K562 (cell line): ENCODE results near the gene LOC128125822.

Experiments used
- ATAC-seq: fragments of 200-7000 bp; cut with Tn5 transposase; 3 replicates; pipeline ENCODE4 v1.9.1; 2020; ENCODE audit warnings: moderate library complexity
- BruUV-seq: library from RNA; stranded (reverse); fragments of 400-500 nt; replicated peaks from 2 replicates; lab custom pipeline; 2021; lab: Mats Ljungman, UMichigan
- CTCF ChIA-PET: fragments of 300-600 bp; formaldehyde crosslinking; extraction: SDS; loops from one replicate; lab custom pipeline; 2021; ENCODE audit warnings: low intra/inter-chr PET ratio; lab: Yijun Ruan, JAX
- POLR2A ChIA-PET: fragments of 300-600, 350-650 bp; sonication (Branson Sonifier 250); formaldehyde crosslinking; extraction: SDS; loops from one replicate; lab custom pipeline; 2021; ENCODE audit warnings: antibody characterized with exemption, inconsistent platforms; lab: Yijun Ruan, JAX
- DNase-seq, 4 experiments: peaks; one replicate each; pipeline versions ENCODE4 v3.0.0 to v3.0.0-alpha.2; 2011 to 2018; ENCODE audit warnings: low spot score in 3 of 4, mixed read lengths in 3 of 4; ENCODE audit errors: extremely low read depth in 1 of 4
- FAIRE-seq: peaks from 2 replicates; lab custom pipeline; 2011; peaks lifted over from hg19 to GRCh38; lab: Jason Lieb, UNC
- H2AFZ ChIP-seq: 2 replicates; pipeline ENCODE4 v1.6.0; 2011; ENCODE audit warnings: low read depth, low read length, control low read depth, inconsistent platforms
- H3K27ac ChIP-seq: fragments of 200-600 bp; 3 replicates; pipeline ENCODE4 v1.8.0; 2011; ENCODE audit warnings: low read depth, mild to moderate bottlenecking, control low read depth, inconsistent platforms, low read length, moderate library complexity, mixed read lengths; ENCODE audit errors: extremely low read depth
- H3K27me3 ChIP-seq, 2 experiments: fragments of 300-600 bp in 1 of 2; 2 replicates in 1 of 2; 3 replicates in 1 of 2; pipeline versions ENCODE4 v1.6.0 to v1.8.0; 2011; ENCODE audit warnings: inconsistent platforms in 2 of 2, low read length in 2 of 2, mild to moderate bottlenecking in 1 of 2, mixed read lengths in 1 of 2, moderate library complexity in 1 of 2; ENCODE audit not compliant: control insufficient read depth in 2 of 2, insufficient read depth in 2 of 2
- H3K36me3 ChIP-seq: fragments of 300-600 bp; 3 replicates; pipeline ENCODE4 v1.8.0; 2011; ENCODE audit warnings: mild to moderate bottlenecking, low read length, inconsistent platforms; ENCODE audit not compliant: control insufficient read depth, insufficient read depth
- H3K4me1 ChIP-seq, 2 experiments: fragments of 200-600 bp in 1 of 2; replicated peaks in 1 of 2; 2 replicates in 1 of 2; 3 replicates in 1 of 2; pipeline versions ENCODE4 v1.5.1 to v1.8.0; 2011; ENCODE audit warnings: inconsistent platforms in 2 of 2, low read length in 2 of 2, mild to moderate bottlenecking in 1 of 2, mixed read lengths in 1 of 2, moderate library complexity in 1 of 2; ENCODE audit not compliant: control insufficient read depth in 2 of 2, insufficient read depth in 2 of 2
- H3K4me2 ChIP-seq: 2 replicates; pipeline ENCODE4 v1.6.1; 2011; ENCODE audit warnings: low read length, control low read depth, inconsistent platforms, mixed read lengths; ENCODE audit not compliant: insufficient read depth
- H3K4me3 ChIP-seq: fragments of 200-600 bp; sonication (generic), shearing (Covaris generic); 2 replicates; pipeline ENCODE4 v1.5.1; 2016; ENCODE audit warnings: control low read depth, inconsistent platforms
- H3K79me2 ChIP-seq: fragments of 200-600 bp; 3 replicates; pipeline ENCODE4 v1.8.0; 2011; ENCODE audit warnings: low read length, inconsistent platforms; ENCODE audit not compliant: control insufficient read depth, insufficient read depth
- H3K9ac ChIP-seq, 2 experiments: 2 replicates each; pipeline versions ENCODE4 v1.6.0 to v1.6.1; 2011; ENCODE audit warnings: low read depth in 2 of 2, low read length in 2 of 2, control low read depth in 1 of 2, inconsistent platforms in 1 of 2, mild to moderate bottlenecking in 1 of 2, mixed read lengths in 1 of 2; ENCODE audit not compliant: insufficient read depth in 1 of 2
- H3K9me1 ChIP-seq: one replicate; pipeline ENCODE4 v1.6.0; 2011; ENCODE audit warnings: inconsistent platforms, mild to moderate bottlenecking, low read length, moderate library complexity; ENCODE audit not compliant: control insufficient read depth, insufficient read depth
- H3K9me3 ChIP-seq: replicated peaks from 2 replicates; pipeline ENCODE4 v1.5.1; 2011; ENCODE audit warnings: low read depth, low read length, inconsistent platforms; ENCODE audit not compliant: control insufficient read depth, insufficient read depth
- H4K20me1 ChIP-seq: replicated peaks from 2 replicates; pipeline ENCODE4 v1.6.1; 2011; ENCODE audit warnings: low read length, inconsistent platforms, mixed read lengths; ENCODE audit not compliant: control insufficient read depth, insufficient read depth
- ARID3A ChIP-seq: IDR thresholded peaks from 2 replicates; pipeline ENCODE4 v1.6.1; 2012; ENCODE audit warnings: low read depth, low read length, improper control_type of control experiment, borderline replicate concordance
- ATF3 ChIP-seq, 2 experiments: fragments of 450-650 bp in 1 of 2; sonication (generic) in 1 of 2; formaldehyde crosslinking in 1 of 2; IDR thresholded peaks in 1 of 2; conservative IDR thresholded peaks in 1 of 2; 2 replicates each; pipeline versions ENCODE4 v1.6.1 to v1.8.1; 2016 to 2023; ENCODE audit warnings: mild to moderate bottlenecking in 2 of 2, moderate library complexity in 2 of 2, inconsistent platforms in 1 of 2, missing genetic modification reagents in 1 of 2
- BRD4 ChIP-seq: fragments of 200-600 bp; sonication (generic); IDR thresholded peaks from 2 replicates; pipeline ENCODE4 v1.6.1; 2017; ENCODE audit warnings: inconsistent platforms
- CEBPG ChIP-seq, 3 experiments: fragments of 200-800 bp in 1 of 3; sonication (Bioruptor generic) in 1 of 3; sonication (generic) in 1 of 3; formaldehyde crosslinking in 1 of 3; IDR thresholded peaks in 2 of 3; conservative IDR thresholded peaks in 1 of 3; 2 replicates each; pipeline versions ENCODE4 v1.6.1 to v1.8.0; 2016 to 2022; ENCODE audit warnings: missing compliant biosample characterization in 2 of 3, missing genetic modification characterization in 2 of 3, mild to moderate bottlenecking in 1 of 3, missing genetic modification reagents in 1 of 3
- COPS2 ChIP-seq: fragments of 450-650 bp; conservative IDR thresholded peaks from 2 replicates; pipeline ENCODE4 v1.6.1; 2016; ENCODE audit warnings: mild to moderate bottlenecking, moderate library complexity
- ESRRB ChIP-seq: fragments of 250-450 bp; sonication (Bioruptor Pico); IDR thresholded peaks from 2 replicates; pipeline ENCODE4 v1.5.0; 2020; ENCODE audit warnings: mild to moderate bottlenecking, moderate library complexity, borderline replicate concordance
- HNRNPH1 ChIP-seq: fragments of 200-400 bp; formaldehyde crosslinking; optimal IDR thresholded peaks from 2 replicates; pipeline ENCODE3; 2017; ENCODE audit warnings: low read depth, mild to moderate bottlenecking, low read length, moderate library complexity
- RAD21 ChIP-seq, 2 experiments: fragments of 250-450 bp in 1 of 2; fragments of 450-650 bp in 1 of 2; sonication (Bioruptor Pico) in 1 of 2; formaldehyde crosslinking in 1 of 2; IDR thresholded peaks in 1 of 2; conservative IDR thresholded peaks in 1 of 2; 2 replicates each; pipeline versions ENCODE4 v1.4.0 to v1.8.0; 2020 to 2022; ENCODE audit warnings: mild to moderate bottlenecking in 2 of 2, moderate library complexity in 1 of 2
- TAF15 ChIP-seq: fragments of 200-400 bp; formaldehyde crosslinking; IDR thresholded peaks from 2 replicates; pipeline ENCODE4 v1.6.1; 2017; ENCODE audit warnings: mild to moderate bottlenecking, low read depth, low read length, moderate library complexity
- TRIM24 ChIP-seq, 2 experiments: fragments of 450-650 bp; IDR thresholded peaks; 2 replicates each; pipeline ENCODE4 v1.6.1; 2016
- ZNF644 ChIP-seq: fragments of 200-800 bp; sonication (Bioruptor generic); IDR thresholded peaks from 2 replicates; pipeline ENCODE4 v1.6.1; 2016; ENCODE audit warnings: low read depth, missing genetic modification characterization, missing compliant biosample characterization
- WGBS: fragments of 100-300 bp; shearing (Covaris generic); methylation state at CpG from one replicate; pipeline ENCODE4 v1.1.6; 2016; ENCODE audit warnings: low coverage, mixed read lengths; ENCODE audit not compliant: insufficient coverage; ENCODE audit errors: missing lambda C conversion rate; 5-methylcytosine and 5-hydroxymethylcytosine counted together
- in situ Hi-C: fragments of 300-500 bp; cut with MboI; formaldehyde crosslinking; loops from 4 replicates; pipeline ENCODE4 v1.15.0; 2018; ENCODE audit warnings: inconsistent platforms, mixed read lengths
- intact Hi-C: fragments of 100-400 bp; cut with micrococcal nuclease; formaldehyde crosslinking; loops from 2 replicates; pipeline ENCODE4 v1.14.2; 2022

Gene LOC128125822

DNA sequence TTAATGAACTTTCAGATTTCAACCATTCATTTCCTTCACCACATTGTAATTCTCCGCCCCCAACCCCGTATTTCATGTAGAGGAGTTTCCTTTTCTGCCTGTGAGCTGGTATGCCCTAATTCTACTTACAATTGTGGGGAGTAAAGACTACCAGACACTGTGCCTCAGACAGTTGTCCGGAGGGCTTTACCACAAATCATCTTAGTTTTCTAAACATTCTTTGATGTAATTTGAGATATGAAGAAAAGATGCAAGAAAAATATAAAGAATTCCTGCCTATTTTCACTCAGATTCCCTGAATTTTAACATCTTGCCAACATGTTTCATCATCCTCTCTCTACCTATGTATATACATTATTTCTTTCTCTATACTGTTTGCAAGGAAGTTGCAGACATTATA is 28.3 kb upstream of the LOC128125822 start:
- intact Hi-C loops (no loop called here), in situ Hi-C loops (no loop called here)
- no peaks in the 10 kb centered on the region for H3K4me1 ChIP-seq
- CTCF ChIA-PET: interaction anchor here (0.6 kb wide), 1 partner anchor 9 kb away, joined by 7 read pairs; no protein-coding TSS in a partner anchor
- H4K20me1 ChIP-seq: no peaks in the 10 kb centered on the region
- H3K9me1 ChIP-seq: no peaks in the 10 kb centered on the region
- H3K4me3 ChIP-seq: no peak overlapping the region
- TF ChIP-seq ESRRB: no peak
- TF ChIP-seq COPS2: no peak
- no peak for TF ChIP-seq ARID3A
- no peak for TF ChIP-seq CEBPG (CRISPR knock-in tag; IDR thresholded peaks at IDR 0.05)
- peak; percentile 18 to 84; a peak in 3 of 4 replicates for TF ChIP-seq CEBPG (tag; conservative IDR thresholded peaks at IDR 0.05 in 1 of 2, IDR thresholded peaks at IDR 0.05 in 1 of 2)
- no peak for TF ChIP-seq BRD4
- TF ChIP-seq TRIM24 (IDR thresholded peaks at IDR 0.05): peak; percentile 39 to 48; a peak in 2 of 4 replicates
- TF ChIP-seq ATF3 (IDR thresholded peaks at IDR 0.05): peak; percentile 37; the same call in 1 of the 2 replicates
- no peak for TF ChIP-seq ATF3 (CRISPR knock-in tag; conservative IDR thresholded peaks at IDR 0.05)
- no peak for TF ChIP-seq RAD21 (CRISPR knock-in tag; conservative IDR thresholded peaks at IDR 0.05 in 1 of 2, IDR thresholded peaks at IDR 0.05 in 1 of 2)
- TF ChIP-seq ZNF644 (tag): no peak
- TF ChIP-seq TAF15: no peak
- no peak for TF ChIP-seq HNRNPH1
- no peak overlapping the region for H3K4me2 ChIP-seq
- no peak overlapping the region for H3K27ac ChIP-seq
- ATAC-seq (no peak), FAIRE-seq (no peak), DNase-seq (no peak)
- H3K9ac ChIP-seq: no peak overlapping the region
- H3K27me3 ChIP-seq: peaks cover 0 to 4% of the 10 kb centered on the region in 2 experiments; a peak in 3 of 5 replicates
- WGBS: 2% methylated on average over 3 of the region's 3 CpGs
- no peak overlapping the region for H2AFZ ChIP-seq
- POLR2A ChIA-PET: interaction anchor here (0.6 to 1.0 kb wide), 2 partner anchors 10 to 59 kb away, joined by 3 read pairs; no protein-coding TSS in a partner anchor
- no peaks in the 10 kb centered on the region for H3K36me3 ChIP-seq
- no TSS peak for BruUV-seq
- no peaks in the 10 kb centered on the region for H3K79me2 ChIP-seq
- H3K9me3 ChIP-seq: no peaks in the 10 kb centered on the region
